B cell (primary cell): ENCODE measurements around the gene POLR2J2.
"Not testable (repeated sequence)": the region's sequence is repeated elsewhere in the genome, so short reads cannot be mapped to it uniquely, and the experiment has no call there.

Source experiments
- CTCF ChIP-seq: fragments of 200-600 bp; IDR thresholded peaks from one replicate; pipeline ENCODE4 v1.8.0; 2022; ENCODE audit warnings: antibody characterized with exemption, mild to moderate bottlenecking
- EZH2 ChIP-seq: IDR thresholded peaks from 2 replicates; pipeline ENCODE4 v1.6.1; 2012; ENCODE audit warnings: borderline replicate concordance, low read depth, mild to moderate bottlenecking, moderate library complexity, low read length; ENCODE audit not compliant: insufficient read depth, poor library complexity, severe bottlenecking

DNA sequence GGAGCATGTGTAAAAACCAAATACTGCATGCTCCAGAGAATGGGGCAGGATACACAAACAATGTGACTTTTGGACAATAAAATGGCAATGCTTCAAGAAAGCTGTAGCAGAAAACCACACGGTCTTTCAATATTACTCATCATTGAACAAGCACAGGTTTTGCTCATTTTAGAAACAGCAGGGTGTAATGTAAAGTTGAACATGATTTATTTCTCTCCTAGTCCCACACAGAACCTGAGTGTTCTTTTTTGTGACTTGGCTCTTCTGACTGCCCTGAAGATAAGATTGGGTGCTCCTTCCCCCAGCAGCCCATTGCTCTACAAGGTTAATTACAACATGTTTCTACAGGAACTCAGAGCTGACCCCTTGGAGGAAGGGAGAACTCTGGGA is 42.2 kb upstream of the POLR2J2 start:
- not testable (repeated sequence) for TF ChIP-seq EZH2, CTCF
